Mesodermal cell (in vitro differentiated cells): ENCODE results near the gene SLC9A9.

ENCODE experiments used
- H3K27ac ChIP-seq: 2 replicates; pipeline ENCODE4 v1.7.0; 2013; ENCODE audit warnings: mild to moderate bottlenecking, low read depth, low read length, moderate library complexity; ENCODE audit not compliant: severe bottlenecking
- H3K36me3 ChIP-seq: 2 replicates; pipeline ENCODE4 v1.7.1; 2013; ENCODE audit warnings: mild to moderate bottlenecking, low read length, moderate library complexity; ENCODE audit not compliant: control insufficient read depth, insufficient read depth
- H3K4me1 ChIP-seq: one replicate; pipeline ENCODE4 v1.7.1; 2013; ENCODE audit warnings: mild to moderate bottlenecking, low read length; ENCODE audit not compliant: insufficient read depth, control insufficient read depth, poor library complexity, severe bottlenecking
- H3K4me3 ChIP-seq: 2 replicates; pipeline ENCODE4 v1.7.0; 2013; ENCODE audit warnings: low read length, control low read depth, mild to moderate bottlenecking; ENCODE audit not compliant: insufficient read depth, poor library complexity, severe bottlenecking; ENCODE audit errors: extremely low read depth
- H3K9me3 ChIP-seq: 2 replicates; pipeline ENCODE4 v1.7.1; 2013; ENCODE audit warnings: mild to moderate bottlenecking, low read length, moderate library complexity; ENCODE audit not compliant: control insufficient read depth
- WGBS, 2 experiments: methylation state at CpG; one replicate each; pipeline ENCODE4 v1.1.5; 2013; ENCODE audit warnings: missing lambda C conversion rate in 2 of 2; ENCODE audit not compliant: insufficient coverage in 2 of 2; 5-methylcytosine and 5-hydroxymethylcytosine counted together

The SLC9A9 gene

DNA sequence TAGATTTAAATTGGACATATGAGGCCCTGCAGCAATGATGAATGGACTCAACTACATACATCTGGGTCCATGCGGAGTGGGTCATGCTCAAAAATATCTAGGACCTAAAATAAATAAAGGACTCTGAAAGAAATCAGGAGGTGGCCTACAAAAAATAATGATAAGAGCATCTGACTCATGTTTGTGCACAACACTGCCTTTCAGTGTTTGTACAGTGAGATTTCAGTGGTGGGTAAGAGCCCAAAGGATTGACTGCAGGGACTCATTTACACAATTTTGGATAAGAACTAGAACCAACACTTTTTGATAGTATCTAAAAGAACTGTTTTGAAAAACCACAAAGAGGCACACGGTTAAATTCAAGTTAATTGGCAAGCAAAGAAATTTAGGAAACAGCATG lies 285.5 kb downstream of the SLC9A9 start:
- Histone ChIP-seq H3K4me3 (no peak overlapping the region), H3K27ac (no peak overlapping the region), H3K9me3 (peaks cover 7% of the 10 kb centered on the region), H3K4me1 (no peaks in the 10 kb centered on the region), H3K36me3 (no peaks in the 10 kb centered on the region)
- 57 to 67% methylated on average over 1 of the region's 2 CpGs for WGBS, 2 experiments

DNA sequence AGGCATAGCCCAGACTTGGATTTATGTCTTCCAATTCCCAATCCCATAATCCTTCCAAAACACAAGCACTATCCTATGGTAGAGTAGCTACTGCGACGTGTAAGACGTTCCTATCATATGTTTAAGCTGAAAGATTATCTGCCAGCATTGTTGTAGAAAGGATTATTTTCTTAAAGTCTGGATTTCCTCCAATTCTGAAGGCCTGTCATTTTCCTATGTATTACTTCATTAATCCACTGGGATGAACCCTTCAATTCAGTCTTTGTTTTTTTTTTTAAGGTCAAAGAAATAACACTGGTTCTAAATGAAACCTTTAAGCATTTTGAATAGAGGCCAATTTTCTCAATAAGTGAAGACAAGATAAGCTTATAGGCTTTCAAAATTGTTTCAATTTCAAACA lies 289.0 kb downstream of the SLC9A9 start:
- Histone ChIP-seq H3K27ac (no peak overlapping the region), H3K36me3 (no peaks in the 10 kb centered on the region), H3K4me1 (no peaks in the 10 kb centered on the region), H3K9me3 (peaks cover 7% of the 10 kb centered on the region), H3K4me3 (no peak overlapping the region)
- WGBS, 2 experiments: no CpG with 5 or more reads among the region's 3 CpGs

DNA sequence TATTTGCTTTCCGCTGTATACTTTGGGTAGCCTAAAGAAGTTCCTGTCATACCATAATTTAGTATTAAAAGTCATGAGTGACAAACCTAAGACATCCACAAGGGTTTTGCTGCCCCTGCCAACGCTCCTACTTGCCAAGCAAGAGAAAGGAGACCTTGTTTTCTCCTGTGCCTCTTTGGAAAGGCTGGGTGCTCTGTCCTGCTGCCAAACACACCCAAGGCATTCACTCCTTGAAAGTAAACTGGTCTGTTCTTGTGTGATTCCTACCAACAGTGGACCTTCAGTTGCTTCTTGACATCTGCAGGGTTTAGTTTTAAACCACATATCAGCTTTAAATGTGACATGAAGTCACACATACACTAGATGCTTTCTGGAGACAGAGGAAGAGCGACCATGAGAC lies 295.4 kb downstream of the SLC9A9 start:
- no peaks in the 10 kb centered on the region for H3K36me3 ChIP-seq
- no peak overlapping the region for H3K27ac ChIP-seq
- no peaks in the 10 kb centered on the region for H3K4me1 ChIP-seq
- WGBS, 2 experiments: 90% methylated on average over 2 of the region's 3 CpGs
- no peak overlapping the region for H3K4me3 ChIP-seq
- H3K9me3 ChIP-seq: no peaks in the 10 kb centered on the region

DNA sequence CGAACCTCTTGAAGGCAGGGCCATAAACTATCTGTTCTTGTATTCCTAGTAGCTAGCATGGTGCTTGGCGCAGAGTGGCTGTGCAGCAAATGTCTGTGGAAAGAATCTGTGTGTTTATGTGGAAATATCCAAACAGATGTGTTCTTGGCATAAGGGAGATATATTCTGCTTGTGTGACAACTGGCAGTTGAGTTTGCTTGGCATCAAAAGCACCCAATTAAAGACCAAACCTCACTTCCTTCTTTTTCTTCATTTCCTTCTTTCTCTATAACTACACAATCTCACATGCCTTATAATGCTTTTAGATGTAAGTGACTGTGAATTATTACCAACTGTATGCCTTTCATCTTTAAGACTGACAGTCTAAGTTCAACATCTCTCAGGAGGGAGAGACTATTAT lies 296.5 kb downstream of the SLC9A9 start:
- no peak overlapping the region for H3K27ac ChIP-seq
- H3K9me3 ChIP-seq: no peaks in the 10 kb centered on the region
- no peaks in the 10 kb centered on the region for H3K4me1 ChIP-seq
- H3K36me3 ChIP-seq: no peaks in the 10 kb centered on the region
- 72 to 81% methylated on average over 2 of the region's 2 CpGs for WGBS, 2 experiments
- H3K4me3 ChIP-seq: no peak overlapping the region

DNA sequence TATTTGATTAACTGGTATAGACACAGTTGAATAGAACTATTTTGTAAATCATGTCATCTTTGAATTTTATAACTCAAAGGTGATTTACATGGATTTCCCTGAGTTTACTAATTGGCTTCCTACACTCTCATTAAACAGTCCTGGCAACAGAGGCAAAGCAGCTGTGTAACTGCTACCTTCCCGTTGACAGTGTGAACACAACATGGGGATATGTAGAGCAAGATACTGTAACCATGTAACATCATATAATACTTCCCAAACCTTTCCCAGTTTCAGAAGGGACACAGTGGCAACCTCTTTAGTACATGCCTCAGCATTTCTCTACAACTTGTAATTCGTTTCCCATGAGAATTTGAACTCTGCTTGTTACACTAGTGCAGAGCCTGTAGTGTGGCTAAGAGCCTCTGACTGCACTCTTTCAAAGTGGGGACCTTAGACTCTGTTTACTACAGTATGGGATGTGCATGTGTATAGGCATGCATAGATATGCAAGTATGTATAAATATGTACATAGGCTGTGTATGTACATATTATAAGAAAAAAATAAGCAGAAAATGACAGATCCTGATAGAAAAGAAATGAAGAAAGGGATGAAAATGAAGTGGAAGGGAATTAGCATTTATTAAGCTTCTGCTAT lies 299.3 kb downstream of the SLC9A9 start:
- H3K4me1 ChIP-seq: no peaks in the 10 kb centered on the region
- no peak overlapping the region for H3K4me3 ChIP-seq
- no peaks in the 10 kb centered on the region for H3K9me3 ChIP-seq
- H3K27ac ChIP-seq: no peak overlapping the region
- 100% methylated on average over 1 of the region's 2 CpGs for WGBS, 2 experiments
- no peaks in the 10 kb centered on the region for H3K36me3 ChIP-seq

DNA sequence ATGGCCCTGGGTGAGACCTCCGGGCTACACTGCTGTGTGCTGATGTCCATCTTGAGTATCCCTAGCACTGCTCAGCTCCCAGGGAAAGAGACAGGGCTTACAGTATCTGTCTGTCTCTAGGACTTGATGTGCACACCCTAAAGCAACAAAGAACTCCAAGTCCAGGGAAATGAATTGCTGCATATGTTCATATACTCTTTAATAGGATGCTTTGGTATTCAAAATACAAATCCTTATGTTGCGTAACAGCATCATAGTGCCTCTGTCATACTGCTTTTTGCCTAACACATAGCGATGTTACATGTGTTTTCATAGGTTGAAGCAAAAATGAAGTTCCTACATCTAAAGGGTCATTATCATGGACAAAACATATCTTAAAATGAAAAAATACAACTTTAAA lies 299.9 kb downstream of the SLC9A9 start:
- Histone ChIP-seq H3K4me1 (no peaks in the 10 kb centered on the region), H3K9me3 (no peaks in the 10 kb centered on the region)
- 80% methylated on average over 1 of the region's 3 CpGs; no CpG with 5 or more reads in 1 of the 2 experiments for WGBS, 2 experiments

DNA sequence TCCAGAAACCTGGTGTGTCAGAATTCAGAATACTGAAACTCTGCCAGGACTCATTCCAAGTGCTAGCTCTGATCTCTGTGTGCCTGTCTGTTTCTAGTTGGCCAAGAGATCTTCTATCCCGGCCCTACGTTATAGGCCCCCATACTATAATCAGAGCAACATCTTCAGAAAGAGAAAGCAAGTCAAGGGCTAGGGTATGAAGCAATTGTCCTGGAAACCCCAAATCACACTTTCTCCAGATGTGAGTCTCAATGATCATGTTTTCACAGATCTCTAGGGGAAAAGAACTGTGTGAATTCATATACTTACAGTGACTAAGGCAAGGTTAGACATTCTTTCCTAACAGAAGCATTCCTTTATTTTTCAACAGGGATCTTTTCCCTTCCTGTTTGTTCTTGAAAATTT lies 309.7 kb downstream of the SLC9A9 start:
- H3K4me3 ChIP-seq: no peak overlapping the region
- no CpG with 5 or more reads among the region's 2 CpGs for WGBS, 2 experiments
- no peaks in the 10 kb centered on the region for H3K9me3 ChIP-seq
- H3K27ac ChIP-seq: no peak overlapping the region
- no peaks in the 10 kb centered on the region for H3K4me1 ChIP-seq
- H3K36me3 ChIP-seq: no peaks in the 10 kb centered on the region

More for the DNA sequence above, 299.9 kb downstream of the SLC9A9 start:
- Histone ChIP-seq H3K4me3 (no peak overlapping the region), H3K36me3 (no peaks in the 10 kb centered on the region), H3K27ac (no peak overlapping the region)

DNA sequence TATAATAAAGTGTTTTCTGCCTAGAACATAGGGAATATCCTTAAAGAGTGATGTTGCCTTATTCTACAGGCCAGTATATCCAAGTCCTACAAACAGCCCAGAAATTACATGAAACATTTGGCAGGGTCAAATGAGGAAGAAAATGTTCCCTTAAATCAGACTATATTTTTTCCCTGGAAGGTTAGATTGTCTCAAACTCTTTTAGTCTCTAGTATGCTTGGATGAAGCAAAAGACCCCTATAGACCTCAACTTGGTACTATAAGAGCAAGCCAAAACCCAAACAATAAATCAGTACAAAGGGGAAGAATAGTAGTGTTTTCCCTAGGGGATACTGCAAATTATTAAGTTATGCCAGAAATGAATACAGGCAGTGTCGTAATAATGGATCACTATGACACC lies 310.2 kb downstream of the SLC9A9 start:
- Histone ChIP-seq H3K4me3 (no peak overlapping the region), H3K9me3 (no peaks in the 10 kb centered on the region), H3K36me3 (no peaks in the 10 kb centered on the region), H3K27ac (no peak overlapping the region), H3K4me1 (no peaks in the 10 kb centered on the region)
- no CpG with 5 or more reads among the region's 1 CpG for WGBS, 2 experiments

DNA sequence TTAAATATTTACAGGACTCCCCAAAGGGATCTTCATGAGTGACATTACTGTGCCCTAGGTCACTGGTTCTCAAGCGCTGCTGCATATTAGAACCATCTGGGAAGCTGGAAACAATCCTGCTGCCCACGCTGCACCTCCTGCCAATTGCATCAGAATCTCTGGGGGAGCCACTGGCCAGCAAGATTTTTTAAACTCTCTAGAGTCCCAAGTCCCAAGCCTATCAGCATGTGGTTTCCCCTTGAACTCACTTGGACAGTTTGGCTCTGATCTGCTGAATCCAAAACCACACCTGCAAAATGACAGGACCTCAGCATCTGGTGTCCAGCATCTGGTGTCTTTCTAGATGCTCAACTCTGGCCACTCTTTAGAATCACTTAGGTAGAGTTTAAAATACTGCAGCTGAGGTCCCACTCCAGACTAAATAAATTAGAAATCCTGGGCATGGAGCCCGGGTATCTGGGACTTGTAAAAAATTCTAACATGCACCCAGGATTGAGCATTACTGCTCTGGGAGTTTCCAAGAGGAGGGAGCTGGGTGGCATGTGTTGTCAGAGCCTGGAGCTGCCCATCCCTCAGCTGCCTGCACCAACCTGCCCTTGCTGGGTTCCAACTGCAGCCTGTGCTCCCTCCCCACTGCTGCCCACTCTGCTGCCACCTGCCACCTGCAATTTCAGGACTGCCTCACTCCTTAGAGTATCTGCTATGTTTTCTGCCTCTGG lies 311.3 kb downstream of the SLC9A9 start:
- H3K4me3 ChIP-seq: no peak overlapping the region
- WGBS, 2 experiments: 88 to 92% methylated on average over 2 of the region's 3 CpGs

DNA sequence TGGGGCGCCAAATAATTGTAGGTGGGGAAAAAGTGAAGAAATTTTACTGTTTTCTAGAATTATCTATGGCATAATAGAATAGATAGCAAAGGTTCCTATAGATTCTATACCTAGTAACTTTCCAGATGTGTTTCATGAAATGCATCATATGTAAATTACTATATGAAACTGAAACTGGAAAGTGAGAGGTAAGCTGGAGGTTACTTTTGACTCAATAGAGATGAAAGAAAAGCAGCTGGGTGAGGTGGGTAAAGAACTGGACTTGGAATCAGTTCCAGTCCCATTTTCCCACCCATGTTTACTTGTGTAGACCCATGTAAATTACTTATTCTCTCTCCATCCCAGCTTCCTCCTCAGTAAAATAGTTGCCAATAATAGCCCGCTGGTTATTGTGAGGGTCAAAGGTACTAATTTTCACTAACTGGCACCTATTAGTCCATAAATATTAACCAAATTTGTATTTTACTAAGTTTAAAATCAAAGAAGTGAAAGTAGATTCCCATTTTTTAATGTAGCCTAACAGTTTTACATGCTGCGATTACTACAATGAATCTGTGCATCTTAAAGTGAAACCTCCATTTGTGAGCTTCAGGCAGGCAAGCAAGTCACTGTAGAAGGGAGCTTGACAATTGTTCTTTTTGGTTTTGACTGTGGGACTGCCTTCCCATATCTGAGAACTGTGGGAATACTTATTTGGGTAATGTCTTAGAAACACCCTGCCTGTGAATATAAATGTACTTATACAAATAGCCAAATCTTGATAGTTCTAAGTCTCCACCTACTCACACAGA lies 312.1 kb downstream of the SLC9A9 start:
- Histone ChIP-seq H3K4me3 (no peak overlapping the region), H3K9me3 (no peaks in the 10 kb centered on the region), H3K27ac (no peak overlapping the region), H3K4me1 (no peaks in the 10 kb centered on the region), H3K36me3 (no peaks in the 10 kb centered on the region)
- WGBS, 2 experiments: 86 to 100% methylated on average over 1 of the region's 3 CpGs

More for the DNA sequence above, 311.3 kb downstream of the SLC9A9 start:
- no peak overlapping the region for H3K27ac ChIP-seq
- no peaks in the 10 kb centered on the region for H3K4me1 ChIP-seq
- no peaks in the 10 kb centered on the region for H3K36me3 ChIP-seq
- no peaks in the 10 kb centered on the region for H3K9me3 ChIP-seq

DNA sequence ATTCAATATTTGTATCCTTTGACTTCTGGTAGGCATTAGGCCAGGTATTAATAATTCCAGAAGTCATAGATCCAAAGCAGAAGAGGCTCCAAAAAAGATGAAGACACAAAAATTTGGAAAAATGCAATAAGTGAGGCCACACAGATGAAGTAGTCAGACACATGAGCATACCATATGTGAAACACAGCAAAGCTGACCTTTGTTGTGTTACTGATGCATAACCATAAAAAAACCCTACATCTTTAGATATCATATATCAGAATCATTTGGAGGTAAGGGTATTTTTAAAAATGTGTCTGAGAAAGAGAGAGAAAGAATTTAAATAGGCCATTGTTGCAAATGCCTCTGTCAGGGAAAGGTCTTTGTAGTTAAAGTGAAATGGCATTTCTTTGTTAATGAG lies 314.9 kb downstream of the SLC9A9 start:
- Histone ChIP-seq H3K9me3 (no peaks in the 10 kb centered on the region), H3K4me3 (no peak overlapping the region), H3K36me3 (no peaks in the 10 kb centered on the region), H3K27ac (no peak overlapping the region), H3K4me1 (no peaks in the 10 kb centered on the region)
